SK-N-DZ (cell line): Measurements from ENCODE around the gene PPP1R12C. TPM values are rescaled to one million over a fixed set of nuclear protein-coding genes. Genes with fewer than 3 reads are reported as not detected.
"Not testable (repeated sequence)": the region's sequence is repeated elsewhere in the genome, so short reads cannot be mapped to it uniquely, and the experiment has no call there.

ENCODE experiments used
- DNase-seq: peaks from one replicate; pipeline ENCODE4 v3.0.0-alpha.2; 2015; ENCODE audit warnings: low spot score
- polyA plus RNA-seq, 2 experiments: library from polyadenylated mRNA; depleted of rRNA; stranded (reverse); fragments of >200 nt; gene quantifications; 2 replicates each; pipeline ENCODE4 v1.2.3, GENCODE V29; 2014

Gene PPP1R12C
- 19.4 and 22.7 TPM in 2 replicates for polyA plus RNA-seq (2014; cell fraction: cytosol; rRNA removed)
- polyA plus RNA-seq (2014; cell fraction: nucleus; rRNA removed): 314 and 319 TPM in 2 replicates

GRCh38 chr19:55116859-55117662 is at the start of gene PPP1R12C:
PPP1R12C (minus strand) TSS chr19:55117637; CDS start chr19:55117543, 94 bp downstream.
- DNase-seq: no peak

DNA sequence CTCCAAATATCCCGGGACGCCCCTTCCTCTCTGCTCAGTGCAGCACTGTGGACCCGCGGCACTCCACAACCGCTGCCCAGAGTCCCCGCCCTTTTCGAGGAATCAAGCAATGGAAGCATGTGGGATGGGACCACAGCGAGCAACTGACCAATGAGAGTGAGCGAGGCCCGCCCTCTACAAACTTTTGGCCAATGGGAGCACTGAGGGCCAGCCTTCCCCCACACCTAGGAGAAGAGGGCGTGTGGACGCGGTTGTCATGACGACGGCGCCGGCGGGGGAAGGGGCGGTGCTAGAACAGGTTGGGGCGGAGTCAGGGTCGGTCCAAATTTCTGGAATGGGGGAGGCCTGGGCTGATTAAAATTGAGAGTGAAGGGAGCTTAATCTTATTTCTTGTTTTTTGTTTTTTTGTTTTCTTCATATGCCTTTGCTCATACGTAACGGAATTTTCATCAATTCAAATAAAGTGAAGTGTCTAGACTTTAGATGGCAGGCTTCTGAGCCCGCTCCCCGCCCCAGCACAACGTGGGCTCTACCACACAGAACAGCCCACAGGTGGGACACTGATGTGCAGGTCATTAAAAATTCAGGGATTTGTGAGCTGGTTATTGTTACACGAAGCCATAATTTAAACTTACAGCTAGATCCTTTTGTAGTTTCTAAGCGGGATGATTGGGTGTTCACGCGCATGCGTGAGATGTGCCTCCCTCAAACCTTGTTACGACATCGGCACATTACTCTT is 49.3 kb upstream of the PPP1R12C start, which contains the start of gene DNAAF3:
TSS of gene DNAAF3 (minus strand) at position 84 of the 739 bp plus-strand sequence. CDS start 200 bp downstream, outside the sequence.
- DNase-seq: peak; percentile 90

GRCh38 chr19:55165952-55166529 is 48.6 kb upstream of the PPP1R12C start:
- peak; percentile 69 for DNase-seq

DNA sequence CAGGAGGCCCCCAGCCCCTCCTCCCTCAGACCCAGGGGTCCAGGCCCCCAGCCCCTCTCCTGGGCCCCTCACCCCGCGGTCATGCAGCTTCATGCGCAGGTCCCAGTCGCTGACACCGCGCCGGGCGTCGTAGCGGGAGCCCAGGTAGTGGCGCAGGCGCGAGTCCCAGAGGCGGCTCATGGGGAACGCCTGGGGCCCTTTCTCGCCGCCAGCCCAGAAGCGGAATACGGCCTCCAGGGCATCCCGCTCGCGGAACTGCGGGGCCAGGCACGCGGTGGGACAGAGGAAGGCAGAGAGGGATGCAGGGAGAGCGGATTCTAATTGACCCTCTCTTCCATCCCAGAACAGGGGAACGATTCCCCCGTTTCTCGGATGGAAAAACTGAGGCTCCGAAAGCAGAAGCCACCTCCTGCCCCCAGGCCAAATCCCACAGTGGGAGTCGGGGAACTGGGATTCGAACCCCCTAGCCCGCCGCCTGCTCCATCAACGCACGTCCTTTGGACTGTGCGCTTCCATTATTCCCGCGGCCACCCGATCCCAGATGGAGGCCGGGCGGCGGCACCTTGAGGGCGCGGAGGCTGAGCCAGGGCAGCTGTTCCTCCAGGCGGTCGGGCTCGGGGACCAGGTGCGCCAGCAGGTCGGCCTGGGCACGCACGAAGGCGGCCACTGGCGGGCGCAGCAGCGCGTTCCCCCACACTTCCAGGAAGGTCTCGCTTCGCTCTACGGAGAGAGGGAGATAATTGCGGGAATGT is 44.3 kb upstream of the PPP1R12C start:
- DNase-seq: no peak

DNA sequence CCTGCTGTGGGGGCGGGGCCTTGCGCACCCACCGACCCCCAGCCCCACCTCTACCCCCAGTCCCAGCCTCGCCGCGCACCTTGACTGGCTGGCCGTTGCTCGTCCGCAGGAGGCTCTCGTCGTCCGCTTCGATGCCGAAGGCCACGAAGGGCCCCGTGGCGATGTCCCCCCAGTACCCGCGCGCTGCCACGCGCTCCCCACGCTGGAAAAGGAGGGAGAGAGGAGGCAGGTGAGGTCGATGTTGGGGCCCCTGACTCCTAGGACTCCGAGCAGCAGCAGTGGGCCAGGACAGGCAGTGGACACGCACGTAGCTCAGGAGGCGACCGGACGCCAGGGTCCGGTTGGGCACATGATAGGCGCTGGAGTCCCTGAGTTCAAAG is 43.5 kb upstream of the PPP1R12C start:
- DNase-seq: no peak

DNA sequence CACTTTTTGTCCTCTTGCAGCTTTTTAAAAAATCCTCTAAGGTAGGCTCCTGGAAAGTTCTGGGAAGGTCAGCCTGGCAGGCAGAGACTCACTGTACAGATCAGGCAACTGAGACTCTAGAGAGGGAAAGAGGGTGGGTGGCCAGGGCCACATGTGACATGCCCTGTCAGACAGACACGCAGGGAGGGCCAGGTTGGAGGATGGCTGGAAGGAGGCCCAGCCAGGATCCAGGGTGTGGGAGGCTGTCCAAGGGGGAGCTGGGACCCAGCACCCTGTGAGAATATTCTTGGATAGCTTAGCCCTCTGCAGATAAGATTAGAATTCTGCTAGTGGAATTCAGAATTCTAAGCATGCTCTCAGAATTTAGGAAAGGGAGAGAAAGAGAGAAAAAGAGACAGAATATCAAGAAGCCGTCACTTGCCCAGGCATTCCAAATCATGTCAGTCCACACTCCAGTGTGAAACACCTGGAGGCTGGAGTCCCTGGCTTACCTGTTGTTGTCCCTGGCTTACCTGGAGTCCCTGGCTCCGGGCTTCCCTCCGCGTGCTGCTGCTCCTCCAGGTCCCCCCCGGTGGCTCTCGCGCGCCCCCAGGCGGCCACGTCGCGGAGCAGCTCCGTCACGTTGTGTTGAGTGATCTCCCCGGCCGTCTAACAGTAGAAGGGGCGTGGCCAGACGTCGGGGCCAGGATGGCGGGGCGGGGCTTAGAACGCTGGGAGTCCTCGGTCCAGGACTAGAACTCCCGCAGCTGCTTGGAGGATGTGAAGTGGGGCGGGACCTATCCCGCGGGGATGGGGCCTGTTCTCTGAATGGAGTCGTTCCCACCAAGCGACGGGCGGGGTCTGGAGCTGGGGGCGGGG is 42.9 kb upstream of the PPP1R12C start:
- peak; percentile 68 for DNase-seq

- DNase-seq: no peak
Measured at GRCh38 chr19:55158848-55159749, 41.7 kb upstream of the PPP1R12C start.

GRCh38 chr19:55158423-55158822 is 41.0 kb upstream of the PPP1R12C start:
- DNase-seq: no peak

DNA sequence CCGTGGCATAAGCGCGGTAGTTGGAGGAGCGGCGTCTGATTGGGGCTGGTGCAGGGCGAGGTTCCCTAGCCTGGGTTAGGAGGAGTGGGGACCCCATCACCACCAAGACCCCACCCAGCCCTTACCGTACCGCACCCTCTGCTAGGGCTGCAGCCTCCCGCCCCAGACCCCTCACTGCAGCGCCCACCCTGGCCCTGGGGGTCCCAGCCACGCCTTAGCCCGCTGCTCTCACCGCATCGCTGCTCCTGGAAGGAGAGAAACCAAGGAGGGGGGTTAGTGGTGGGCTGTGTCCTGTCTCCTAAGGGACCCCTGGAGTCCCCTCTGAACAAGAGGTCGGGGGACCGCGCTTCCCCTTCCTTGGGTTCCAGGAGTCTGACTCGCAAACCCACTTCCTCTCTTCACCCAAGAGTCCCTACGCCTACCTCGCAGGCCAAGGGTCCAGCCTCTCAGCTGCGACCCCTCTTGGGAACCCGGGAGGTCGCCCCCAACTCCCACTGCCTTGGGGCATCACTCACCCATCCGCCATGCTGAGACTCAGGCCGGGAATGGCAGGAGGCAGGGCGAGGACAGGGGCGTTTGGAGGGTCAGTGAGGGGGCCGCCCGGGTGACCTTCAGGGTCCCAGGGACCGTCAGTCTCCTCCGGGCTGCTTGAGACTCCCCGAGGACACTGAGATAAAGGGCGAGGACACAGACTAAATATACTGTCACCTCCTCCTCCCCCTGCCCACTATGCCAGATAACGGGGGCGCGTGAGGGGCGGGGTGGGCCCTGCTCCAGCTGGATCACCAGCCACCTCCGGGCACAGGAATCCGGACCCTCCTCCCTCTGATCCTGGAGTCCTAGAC is 39.8 kb upstream of the PPP1R12C start, which contains the start of gene TNNI3:
TSS of gene TNNI3 (minus strand) at position 669 of the 845 bp plus-strand sequence. CDS start at position 526, 143 bp downstream.
- DNase-seq: no peak

DNA sequence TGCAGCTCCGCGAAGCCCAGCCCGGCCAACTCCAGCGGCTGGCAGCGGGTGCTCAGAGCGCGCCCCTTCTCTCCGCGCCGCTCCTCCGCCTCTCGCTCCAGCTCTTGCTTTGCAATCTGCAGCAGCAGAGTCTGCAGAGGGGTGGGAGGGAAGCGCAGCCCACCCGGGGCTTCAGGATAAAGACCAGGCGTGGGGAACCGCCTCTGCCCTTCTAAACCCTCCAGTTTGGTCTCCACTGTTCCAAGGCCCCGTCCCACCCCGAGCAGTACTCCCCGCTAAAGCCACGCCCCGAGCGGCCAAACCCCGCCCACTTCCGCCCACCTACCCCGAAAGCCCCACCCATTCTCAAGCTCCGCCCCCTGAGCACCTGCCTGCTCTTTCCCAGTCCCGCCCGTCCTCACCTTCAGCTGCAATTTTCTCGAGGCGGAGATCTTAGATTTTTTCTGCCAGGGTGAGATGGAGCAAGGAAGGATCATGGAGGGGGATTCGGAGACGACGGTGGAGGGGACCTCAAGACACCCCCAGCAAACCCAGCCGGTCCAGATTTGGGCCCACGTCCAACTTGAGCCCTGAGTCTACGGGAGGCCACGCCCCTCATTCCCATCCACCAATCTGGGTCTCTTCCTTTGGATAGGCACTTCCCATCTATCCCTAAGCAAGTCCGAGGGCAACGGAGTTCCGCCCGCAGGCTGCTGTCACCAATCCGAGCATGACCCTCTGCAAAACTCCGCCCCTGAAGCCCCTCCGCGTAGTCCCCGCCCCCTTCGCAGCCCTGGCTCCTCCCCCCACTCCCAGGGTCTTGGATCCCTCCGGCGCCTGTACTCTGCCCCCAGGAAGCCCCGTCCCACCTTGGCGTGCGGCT is 39.0 kb upstream of the PPP1R12C start:
- DNase-seq: peak; percentile 66

GRCh38 chr19:55155784-55156183 is 38.3 kb upstream of the PPP1R12C start:
- not testable (repeated sequence) for DNase-seq

DNA sequence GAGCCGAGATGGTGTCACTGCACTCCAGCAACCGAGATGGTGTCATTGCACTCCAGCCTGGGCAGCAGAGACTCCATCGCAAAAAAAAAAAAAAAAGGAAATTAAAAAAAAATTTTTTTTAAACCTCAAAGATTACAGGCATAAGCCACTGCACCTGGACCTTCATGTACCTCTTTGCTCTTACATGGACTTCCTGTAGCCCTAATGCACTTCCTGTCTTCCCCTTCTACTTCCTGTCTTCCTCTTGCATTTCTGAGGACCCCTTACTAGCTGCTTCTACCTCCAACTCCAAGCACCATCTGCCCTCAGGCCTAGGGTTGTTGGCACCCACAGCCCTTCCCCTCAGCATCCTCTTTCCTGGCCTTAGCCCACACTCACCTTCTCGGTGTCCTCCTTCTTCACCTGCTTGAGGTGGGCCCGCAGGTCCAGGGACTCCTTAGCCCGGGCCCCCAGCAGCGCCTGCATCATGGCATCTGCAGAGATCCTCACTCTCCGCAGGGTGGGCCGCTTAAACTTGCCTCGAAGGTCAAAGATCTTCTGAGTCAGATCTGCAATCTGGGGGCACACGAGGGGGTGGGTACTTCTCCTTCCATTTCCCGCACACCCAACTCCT is 36.3 kb upstream of the PPP1R12C start:
- no peak for DNase-seq

GRCh38 chr19:55152017-55152416 is 34.6 kb upstream of the PPP1R12C start:
- no peak for DNase-seq

- DNase-seq: no peak
Measured at GRCh38 chr19:55149078-55150003, 31.9 kb upstream of the PPP1R12C start, which contains the start of gene TNNT1. TNNT1 (minus strand) TSS chr19:55149206; CDS start chr19:55147157, 2,049 bp downstream.

DNA sequence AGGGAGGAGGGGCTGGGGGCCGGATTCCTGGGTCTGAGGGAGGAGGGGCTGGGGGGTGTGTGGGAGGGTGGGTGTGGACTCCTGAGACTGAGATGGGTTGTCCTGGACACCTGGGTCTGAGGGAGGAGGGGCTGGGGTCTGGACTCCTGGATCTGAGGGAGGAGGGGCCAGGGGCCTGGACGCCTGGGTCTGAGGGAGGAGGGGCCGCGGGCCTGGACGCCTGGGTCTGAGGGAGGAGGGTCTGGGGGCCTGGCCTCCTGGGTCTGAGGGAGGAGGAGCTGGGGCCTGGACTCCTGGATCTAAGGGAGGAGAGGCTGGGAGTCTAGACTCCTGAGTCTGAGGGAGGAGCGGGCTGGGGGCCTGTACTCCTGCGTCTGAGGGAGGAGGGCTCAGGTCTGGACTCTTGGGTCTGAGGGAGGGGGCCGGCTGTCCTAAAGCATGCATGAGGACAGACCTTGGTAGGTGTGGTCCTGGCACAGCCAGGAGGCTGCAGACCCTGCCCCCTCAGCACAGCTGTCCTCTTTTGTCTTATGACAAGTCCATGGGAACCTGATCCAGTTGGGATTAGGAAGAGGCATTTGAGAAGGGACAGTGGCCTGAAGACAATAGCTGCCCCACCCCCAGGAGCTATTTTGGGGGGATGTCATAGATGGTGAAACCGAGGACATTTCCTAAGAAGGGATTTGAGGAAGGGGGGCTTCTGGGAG is 30.3 kb upstream of the PPP1R12C start:
- DNase-seq: no peak
